SK-N-SH treated with all-trans-retinoic acid at 6 μM for 48 hours (cell line): ENCODE data around the gene DHRS1.

Experiments
- ATAC-seq: fragments of 200-7000 bp; cut with Tn5 transposase; 3 replicates; pipeline ENCODE4 v1.9.1; 2020; ENCODE audit warnings: mild to moderate bottlenecking, moderate library complexity
- ARNTL ChIP-seq: fragments of 450-650 bp; formaldehyde crosslinking; IDR thresholded peaks from 2 replicates; pipeline ENCODE4 v1.5.0; 2020; ENCODE audit warnings: low read depth, mild to moderate bottlenecking, moderate library complexity, borderline replicate concordance
- BACH2 ChIP-seq: fragments of 250-450 bp; sonication (Bioruptor Pico); IDR thresholded peaks from 2 replicates; pipeline ENCODE4 v1.9.0; 2021; ENCODE audit warnings: mild to moderate bottlenecking, borderline replicate concordance
- CREB5 ChIP-seq: fragments of 250-450 bp; sonication (Bioruptor Pico); IDR thresholded peaks from 2 replicates; pipeline ENCODE4 v1.5.1; 2020; ENCODE audit warnings: low read depth, mild to moderate bottlenecking, moderate library complexity
- CSDC2 ChIP-seq: fragments of 250-450 bp; sonication (Bioruptor Pico); IDR thresholded peaks from 2 replicates; pipeline ENCODE4 v1.5.0; 2020; ENCODE audit warnings: mild to moderate bottlenecking, moderate library complexity
- GLIS3 ChIP-seq: fragments of 250-450 bp; sonication (Bioruptor Pico); IDR thresholded peaks from 2 replicates; pipeline ENCODE4 v1.5.0; 2020; ENCODE audit warnings: mild to moderate bottlenecking, moderate library complexity
- ISL1 ChIP-seq: fragments of 250-450 bp; sonication (Bioruptor Pico); IDR thresholded peaks from 2 replicates; pipeline ENCODE4 v2.1.2; 2022; ENCODE audit warnings: mild to moderate bottlenecking, moderate library complexity
- PATZ1 ChIP-seq: fragments of 250-450 bp; sonication (Bioruptor Pico); IDR thresholded peaks from 2 replicates; pipeline ENCODE4 v1.8.0; 2020; ENCODE audit warnings: mild to moderate bottlenecking, moderate library complexity, borderline replicate concordance
- POU6F1 ChIP-seq: fragments of 250-450 bp; sonication (Bioruptor Pico); IDR thresholded peaks from 2 replicates; pipeline ENCODE4 v1.8.0; 2021; ENCODE audit warnings: low read depth, mild to moderate bottlenecking, moderate library complexity, borderline replicate concordance
- PPARA ChIP-seq: fragments of 250-450 bp; sonication (Bioruptor Pico); IDR thresholded peaks from 2 replicates; pipeline ENCODE4 v1.5.0; 2020; ENCODE audit warnings: mild to moderate bottlenecking, borderline replicate concordance
- RARB ChIP-seq: fragments of 250-450 bp; sonication (Bioruptor Pico); IDR thresholded peaks from 2 replicates; pipeline ENCODE4 v1.8.0; 2021; ENCODE audit warnings: mild to moderate bottlenecking, moderate library complexity
- SNAI2 ChIP-seq: fragments of 250-450 bp; sonication (Bioruptor Pico); IDR thresholded peaks from 2 replicates; pipeline ENCODE4 v1.5.0; 2020; ENCODE audit warnings: mild to moderate bottlenecking, moderate library complexity
- TOX ChIP-seq: fragments of 250-450 bp; sonication (Bioruptor Pico); IDR thresholded peaks from 2 replicates; pipeline ENCODE4 v1.8.0; 2021; ENCODE audit warnings: mild to moderate bottlenecking, moderate library complexity, borderline replicate concordance
- TSHZ2 ChIP-seq: fragments of 250-450 bp; sonication (Bioruptor Pico); IDR thresholded peaks from 2 replicates; pipeline ENCODE4 v1.5.0; 2020; ENCODE audit warnings: mild to moderate bottlenecking, moderate library complexity
- ZC3H10 ChIP-seq: fragments of 250-450 bp; sonication (Bioruptor Pico); IDR thresholded peaks from 2 replicates; pipeline ENCODE4 v1.5.1; 2021; ENCODE audit warnings: mild to moderate bottlenecking, moderate library complexity
- ZFP30 ChIP-seq: fragments of 450-650 bp; formaldehyde crosslinking; IDR thresholded peaks from 2 replicates; pipeline ENCODE4 v1.5.0; 2022; ENCODE audit warnings: mild to moderate bottlenecking, moderate library complexity
- ZNF565 ChIP-seq: fragments of 450-650 bp; formaldehyde crosslinking; conservative IDR thresholded peaks from 2 replicates; pipeline ENCODE4 v1.5.0; 2020; ENCODE audit warnings: low read depth, mild to moderate bottlenecking, moderate library complexity
- ZNF70 ChIP-seq: fragments of 450-650 bp; formaldehyde crosslinking; IDR thresholded peaks from 2 replicates; pipeline ENCODE4 v1.5.0; 2020; ENCODE audit warnings: mild to moderate bottlenecking, moderate library complexity

The DHRS1 gene

GRCh38 chr14:24268225-24268624, 31.4 kb downstream of the DHRS1 start:
- no peak for ATAC-seq
- no peak for TF ChIP-seq ZNF70 (CRISPR knock-in tag)
- no peak for TF ChIP-seq CREB5
- TF ChIP-seq PATZ1 (CRISPR knock-in tag), result no peak
- no peak for TF ChIP-seq SNAI2 (CRISPR knock-in tag)
- TF ChIP-seq CSDC2, result no peak
- no peak for TF ChIP-seq ARNTL (CRISPR knock-in tag)
- TF ChIP-seq ZNF565 (CRISPR knock-in tag), result no peak

- no peak for TF ChIP-seq ISL1 (CRISPR knock-in tag)
- no peak for TF ChIP-seq BACH2
- no peak for TF ChIP-seq CSDC2
- ATAC-seq, result no peak
These were observed 32.1 kb downstream of the DHRS1 start for GRCh38 chr14:24267516-24267915.

- no peak for ATAC-seq
- TF ChIP-seq TSHZ2 (CRISPR knock-in tag) (no peak), PATZ1 (CRISPR knock-in tag) (no peak), CREB5 (no peak), ZNF565 (CRISPR knock-in tag) (no peak), ZFP30 (no peak), ZC3H10 (CRISPR knock-in tag) (no peak), CSDC2 (no peak), BACH2 (no peak), PPARA (CRISPR knock-in tag) (no peak), POU6F1 (CRISPR knock-in tag) (no peak), ARNTL (CRISPR knock-in tag) (no peak), RARB (CRISPR knock-in tag) (no peak), GLIS3 (CRISPR knock-in tag) (no peak), TOX (no peak)
These were observed 33.0 kb downstream of the DHRS1 start for GRCh38 chr14:24266344-24267244.
